C4-2B (cell line): ENCODE data around the gene FAM20A.

Experiments
- ZFX ChIP-seq: fragments of 450-650 bp; IDR thresholded peaks from 2 replicates; pipeline ENCODE4 v1.6.1; 2017
- TF ChIP-seq, protein P1 (sequence below): fragments of 450-650 bp; conservative IDR thresholded peaks from 2 replicates; pipeline ENCODE4 v1.5.1; 2017; ENCODE audit warnings: mild to moderate bottlenecking

DNA sequence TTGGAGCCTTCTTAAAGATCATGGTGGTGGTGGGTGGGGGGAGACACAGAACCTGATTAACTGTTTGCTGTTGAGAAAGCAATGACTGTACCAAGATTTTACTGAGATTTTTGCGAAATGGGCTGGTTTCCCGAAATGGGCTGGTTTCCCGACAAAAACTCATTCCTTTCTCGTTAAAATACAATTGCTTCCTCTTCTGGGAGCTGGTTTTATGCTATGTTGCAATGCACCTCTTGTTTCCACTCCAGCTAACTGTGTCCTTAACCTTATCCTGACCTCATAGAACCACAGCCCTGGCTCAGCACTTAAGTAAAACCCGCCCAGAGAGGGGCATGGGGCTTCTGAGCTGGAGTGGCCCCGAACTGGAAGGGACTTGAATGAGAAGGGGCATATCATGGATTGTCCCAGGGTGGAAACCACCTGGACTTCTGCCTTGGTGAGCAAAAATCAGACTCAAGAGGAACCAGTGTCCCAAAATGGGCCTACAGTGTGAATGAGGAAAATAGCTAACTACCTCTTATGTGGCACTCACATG is 20.9 kb downstream of the FAM20A start:
- TF ChIP-seq, protein P1, sequence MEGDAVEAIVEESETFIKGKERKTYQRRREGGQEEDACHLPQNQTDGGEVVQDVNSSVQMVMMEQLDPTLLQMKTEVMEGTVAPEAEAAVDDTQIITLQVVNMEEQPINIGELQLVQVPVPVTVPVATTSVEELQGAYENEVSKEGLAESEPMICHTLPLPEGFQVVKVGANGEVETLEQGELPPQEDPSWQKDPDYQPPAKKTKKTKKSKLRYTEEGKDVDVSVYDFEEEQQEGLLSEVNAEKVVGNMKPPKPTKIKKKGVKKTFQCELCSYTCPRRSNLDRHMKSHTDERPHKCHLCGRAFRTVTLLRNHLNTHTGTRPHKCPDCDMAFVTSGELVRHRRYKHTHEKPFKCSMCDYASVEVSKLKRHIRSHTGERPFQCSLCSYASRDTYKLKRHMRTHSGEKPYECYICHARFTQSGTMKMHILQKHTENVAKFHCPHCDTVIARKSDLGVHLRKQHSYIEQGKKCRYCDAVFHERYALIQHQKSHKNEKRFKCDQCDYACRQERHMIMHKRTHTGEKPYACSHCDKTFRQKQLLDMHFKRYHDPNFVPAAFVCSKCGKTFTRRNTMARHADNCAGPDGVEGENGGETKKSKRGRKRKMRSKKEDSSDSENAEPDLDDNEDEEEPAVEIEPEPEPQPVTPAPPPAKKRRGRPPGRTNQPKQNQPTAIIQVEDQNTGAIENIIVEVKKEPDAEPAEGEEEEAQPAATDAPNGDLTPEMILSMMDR = no peak
- no peak for TF ChIP-seq ZFX
